Measurements from ENCODE around the gene SLC4A8.

Gene SLC4A8

DNA sequence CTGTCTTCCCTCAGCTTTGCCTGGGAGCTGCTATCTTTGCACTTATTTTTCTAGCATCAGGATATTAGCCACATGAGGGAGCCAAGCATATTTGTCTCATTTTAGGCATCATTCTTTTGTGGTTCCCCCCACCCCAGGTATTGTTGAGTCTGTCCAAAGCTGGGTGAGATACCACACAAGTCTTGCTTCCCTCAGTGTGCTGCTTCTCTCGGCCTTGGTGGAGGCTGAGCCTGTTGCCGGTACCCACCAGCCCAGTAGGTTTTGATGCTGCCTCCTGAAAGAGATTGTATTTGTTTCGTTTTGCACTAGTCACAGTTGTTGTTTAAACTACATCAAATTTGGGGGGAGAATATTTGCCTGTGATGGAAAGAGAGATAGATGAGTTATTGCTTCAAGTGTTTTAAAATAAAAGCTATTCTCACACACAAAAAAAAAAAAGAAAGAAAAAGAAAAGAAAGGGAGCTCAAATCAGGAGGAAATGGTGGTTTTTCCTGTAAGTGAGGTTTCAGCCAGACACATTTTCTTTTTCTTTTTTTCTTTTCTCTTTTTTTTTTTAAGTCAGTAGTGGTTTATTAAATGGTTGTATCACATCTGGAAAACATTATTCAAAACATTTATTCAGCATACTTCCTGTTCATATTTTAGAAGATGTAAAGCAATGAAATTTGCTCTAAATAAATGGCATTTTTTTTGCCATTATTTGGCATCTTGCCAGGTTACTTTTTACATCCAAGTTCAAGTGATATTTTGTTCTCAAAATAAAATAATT lies 58.5 kb downstream of the SLC4A8 start:
- H3K4me3 ChIP-seq (ENCODE audit: low read length): no peak overlapping the region
- 97% methylated on average over 3 of the region's 3 CpGs for WGBS
- H3K27ac ChIP-seq (ENCODE audit: low read depth, low read length): no peak overlapping the region
- H3K9me3 ChIP-seq (ENCODE audit: insufficient read depth, low read depth, low read length): no peaks in the 10 kb centered on the region
- H3K4me1 ChIP-seq (ENCODE audit: insufficient read depth, low read length): no peaks in the 10 kb centered on the region
- no peak overlapping the region for H3K9ac ChIP-seq (ENCODE audit: low read depth, low read length)
- H3K27me3 ChIP-seq (ENCODE audit: insufficient read depth, low read length): no peaks in the 10 kb centered on the region
- H3K36me3 ChIP-seq (ENCODE audit: insufficient read depth, low read length): no peaks in the 10 kb centered on the region

DNA sequence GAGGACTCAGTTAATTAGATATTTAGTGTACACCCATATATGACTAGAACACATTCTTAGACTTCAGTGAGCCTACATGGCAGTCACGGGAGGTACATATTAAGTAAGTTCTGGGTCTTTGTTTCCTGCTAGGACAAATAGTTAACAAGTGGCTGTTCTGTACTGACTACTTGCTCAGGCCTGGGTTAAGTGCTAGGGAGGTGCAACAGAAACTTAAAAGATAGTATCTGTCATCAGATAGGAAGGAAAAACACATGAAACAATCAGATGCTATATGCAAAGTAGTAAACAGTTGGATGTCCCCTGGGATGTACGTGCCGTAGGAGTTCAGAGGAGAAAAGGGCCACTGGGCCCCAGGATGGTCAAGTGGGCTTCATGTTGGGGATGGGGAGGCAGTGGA lies 59.5 kb downstream of the SLC4A8 start:
- no peaks in the 10 kb centered on the region for H3K27me3 ChIP-seq (ENCODE audit: insufficient read depth, low read length)
- no peak overlapping the region for H3K4me3 ChIP-seq (ENCODE audit: low read length)
- no peaks in the 10 kb centered on the region for H3K4me1 ChIP-seq (ENCODE audit: insufficient read depth, low read length)
- H3K27ac ChIP-seq (ENCODE audit: low read depth, low read length): no peak overlapping the region
- H3K9me3 ChIP-seq (ENCODE audit: insufficient read depth, low read depth, low read length): no peaks in the 10 kb centered on the region
- 92% methylated on average over 3 of the region's 3 CpGs for WGBS
- H3K36me3 ChIP-seq (ENCODE audit: insufficient read depth, low read length): no peaks in the 10 kb centered on the region
- H3K9ac ChIP-seq (ENCODE audit: low read depth, low read length): no peak overlapping the region

DNA sequence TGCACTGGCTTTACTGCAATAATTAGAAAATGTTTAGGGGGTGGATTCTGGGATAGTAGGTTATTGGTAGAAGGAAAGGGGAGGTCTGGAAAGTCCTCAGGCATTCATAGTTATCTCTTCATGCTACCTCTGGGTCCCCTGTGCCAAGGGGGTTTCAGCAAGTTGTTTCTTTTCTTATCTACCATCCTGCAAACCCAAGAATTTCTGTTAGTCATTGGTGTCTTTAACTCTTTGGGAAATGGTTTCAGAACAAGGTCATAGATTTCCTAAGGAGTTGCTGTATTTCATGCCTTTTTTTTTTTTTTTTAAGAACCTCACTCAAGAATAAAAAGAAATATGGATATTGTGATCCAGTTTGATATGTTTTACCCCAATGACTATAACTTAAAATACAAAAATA lies 63.6 kb downstream of the SLC4A8 start:
- no peaks in the 10 kb centered on the region for H3K36me3 ChIP-seq (ENCODE audit: insufficient read depth, low read length)
- no peak overlapping the region for H3K27ac ChIP-seq (ENCODE audit: low read depth, low read length)
- H3K27me3 ChIP-seq (ENCODE audit: insufficient read depth, low read length): no peaks in the 10 kb centered on the region
- H3K4me3 ChIP-seq (ENCODE audit: low read length): no peak overlapping the region
- no peaks in the 10 kb centered on the region for H3K4me1 ChIP-seq (ENCODE audit: insufficient read depth, low read length)
- H3K9me3 ChIP-seq (ENCODE audit: insufficient read depth, low read depth, low read length): no peaks in the 10 kb centered on the region
- no peak overlapping the region for H3K9ac ChIP-seq (ENCODE audit: low read depth, low read length)

DNA sequence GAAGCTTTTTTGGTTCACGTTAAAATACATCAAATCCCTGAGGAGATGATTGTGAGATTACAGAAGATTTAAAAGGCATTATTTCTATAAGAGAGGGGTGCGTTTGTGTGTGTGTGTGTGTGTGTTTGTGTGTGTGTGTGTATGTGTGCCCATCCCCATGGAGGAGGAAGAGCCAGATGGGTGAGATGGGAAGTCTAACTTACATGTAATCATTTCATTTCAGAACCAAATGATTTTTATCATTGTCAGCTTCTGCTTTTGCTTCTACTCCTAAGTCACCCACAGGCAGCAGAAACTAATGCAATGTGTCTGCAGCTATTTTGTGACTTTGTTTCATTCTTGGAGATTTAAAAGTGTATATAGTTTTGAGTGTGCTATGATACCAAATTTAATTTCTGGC lies 68.7 kb downstream of the SLC4A8 start:
- Histone ChIP-seq H3K9ac (ENCODE audit: low read depth, low read length) (no peak overlapping the region), H3K27me3 (ENCODE audit: insufficient read depth, low read length) (no peaks in the 10 kb centered on the region), H3K4me1 (ENCODE audit: insufficient read depth, low read length) (no peaks in the 10 kb centered on the region), H3K9me3 (ENCODE audit: insufficient read depth, low read depth, low read length) (no peaks in the 10 kb centered on the region), H3K4me3 (ENCODE audit: low read length) (no peak overlapping the region), H3K27ac (ENCODE audit: low read depth, low read length) (no peak overlapping the region), H3K36me3 (ENCODE audit: insufficient read depth, low read length) (peaks cover 3% of the 10 kb centered on the region; the same call in 1 of the 2 replicates)
- 97% methylated on average over 2 of the region's 2 CpGs for WGBS

DNA sequence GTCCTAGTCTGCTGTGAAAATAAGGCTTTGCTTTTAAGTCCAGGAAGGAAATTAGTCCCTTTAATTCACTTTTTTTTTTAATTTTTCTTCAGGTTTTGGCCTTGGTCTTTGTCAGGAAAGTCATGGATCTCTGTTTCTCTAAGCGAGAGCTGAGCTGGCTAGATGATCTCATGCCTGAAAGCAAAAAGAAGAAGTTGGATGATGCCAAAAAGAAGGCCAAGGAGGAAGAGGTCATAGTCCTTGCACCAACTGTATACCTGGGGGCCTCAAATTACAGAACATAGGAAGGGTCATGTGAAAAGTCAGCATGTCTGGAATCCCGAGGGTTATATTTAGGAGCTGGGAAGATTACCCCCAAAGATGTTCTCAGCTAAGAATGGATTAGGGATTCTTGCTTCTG lies 72.3 kb downstream of the SLC4A8 start:
- H3K36me3 ChIP-seq (ENCODE audit: insufficient read depth, low read length): peaks cover 3% of the 10 kb centered on the region; the same call in 1 of the 2 replicates
- H3K9ac ChIP-seq (ENCODE audit: low read depth, low read length): no peak overlapping the region
- no peak overlapping the region for H3K27ac ChIP-seq (ENCODE audit: low read depth, low read length)
- 95% methylated on average over 2 of the region's 2 CpGs for WGBS
- no peak overlapping the region for H3K4me3 ChIP-seq (ENCODE audit: low read length)
- H3K4me1 ChIP-seq (ENCODE audit: insufficient read depth, low read length): no peaks in the 10 kb centered on the region
- H3K27me3 ChIP-seq (ENCODE audit: insufficient read depth, low read length): no peaks in the 10 kb centered on the region
- no peaks in the 10 kb centered on the region for H3K9me3 ChIP-seq (ENCODE audit: insufficient read depth, low read depth, low read length)

DNA sequence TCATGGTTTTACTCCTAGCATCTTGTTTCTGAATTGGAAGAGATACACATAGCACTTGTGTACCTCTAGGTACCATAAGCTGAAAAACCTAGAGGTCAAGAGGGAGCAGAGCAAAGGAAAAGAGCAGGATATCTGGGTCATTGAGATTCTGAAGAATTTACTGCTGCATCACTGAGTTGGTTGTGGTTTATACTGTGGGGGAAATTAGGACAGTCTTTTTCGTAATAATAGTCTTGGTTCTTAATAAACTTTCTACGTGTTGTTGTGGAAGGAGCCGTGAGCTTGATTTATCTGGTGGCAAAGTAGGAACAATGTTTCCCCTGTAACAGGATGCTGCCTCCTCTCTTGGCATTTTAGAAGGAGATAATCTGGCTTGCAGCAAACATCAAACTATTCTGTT lies 80.2 kb downstream of the SLC4A8 start:
- peaks cover 3% of the 10 kb centered on the region; the same call in 1 of the 2 replicates for H3K36me3 ChIP-seq (ENCODE audit: insufficient read depth, low read length)
- 89% methylated on average over 3 of the region's 3 CpGs for WGBS
- H3K9me3 ChIP-seq (ENCODE audit: insufficient read depth, low read depth, low read length): no peaks in the 10 kb centered on the region
- H3K4me1 ChIP-seq (ENCODE audit: insufficient read depth, low read length): no peaks in the 10 kb centered on the region
- no peak overlapping the region for H3K9ac ChIP-seq (ENCODE audit: low read depth, low read length)
- H3K27ac ChIP-seq (ENCODE audit: low read depth, low read length): no peak overlapping the region
- no peaks in the 10 kb centered on the region for H3K27me3 ChIP-seq (ENCODE audit: insufficient read depth, low read length)
- H3K4me3 ChIP-seq (ENCODE audit: low read length): no peak overlapping the region

DNA sequence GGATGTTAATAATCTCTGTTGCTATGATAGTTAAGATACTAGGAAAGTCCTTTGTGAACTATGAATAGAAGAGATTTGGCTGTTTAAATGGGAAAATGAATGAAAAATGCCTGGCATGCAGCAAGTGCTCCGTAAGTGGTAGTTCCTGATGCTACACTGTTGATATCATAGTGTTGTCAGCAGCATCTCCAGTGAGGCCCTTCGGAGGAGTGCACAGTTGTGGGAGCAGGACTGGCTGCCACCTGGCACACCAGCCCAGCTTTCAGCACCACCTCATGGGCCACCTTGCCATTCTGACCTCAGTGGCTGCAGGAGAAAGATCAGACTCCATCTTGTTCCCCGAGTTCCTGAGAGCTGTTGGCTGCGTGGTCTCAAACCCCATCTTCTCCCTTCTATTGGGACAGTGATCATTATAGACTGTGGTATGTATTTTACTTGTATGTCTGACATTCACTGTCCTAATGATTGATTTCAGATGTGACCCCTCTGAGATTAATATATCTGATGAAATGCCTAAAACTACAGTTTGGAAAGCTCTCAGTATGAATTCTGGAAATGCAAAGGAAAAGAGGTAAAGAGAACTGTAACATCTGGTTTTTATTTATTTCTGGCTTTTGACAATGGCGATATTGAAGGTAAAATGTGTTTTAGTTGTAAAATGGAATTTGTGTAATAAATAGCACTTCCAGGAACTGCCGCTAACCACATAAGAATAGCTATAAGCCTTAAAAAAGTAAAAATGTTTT lies 80.9 kb downstream of the SLC4A8 start:
- peaks cover 3% of the 10 kb centered on the region; the same call in 1 of the 2 replicates for H3K36me3 ChIP-seq (ENCODE audit: insufficient read depth, low read length)
- no peaks in the 10 kb centered on the region for H3K27me3 ChIP-seq (ENCODE audit: insufficient read depth, low read length)
- 94% methylated on average over 6 of the region's 6 CpGs for WGBS
- no peak overlapping the region for H3K27ac ChIP-seq (ENCODE audit: low read depth, low read length)
- H3K4me3 ChIP-seq (ENCODE audit: low read length): no peak overlapping the region
- no peaks in the 10 kb centered on the region for H3K9me3 ChIP-seq (ENCODE audit: insufficient read depth, low read depth, low read length)
- no peaks in the 10 kb centered on the region for H3K4me1 ChIP-seq (ENCODE audit: insufficient read depth, low read length)
- H3K9ac ChIP-seq (ENCODE audit: low read depth, low read length): no peak overlapping the region

DNA sequence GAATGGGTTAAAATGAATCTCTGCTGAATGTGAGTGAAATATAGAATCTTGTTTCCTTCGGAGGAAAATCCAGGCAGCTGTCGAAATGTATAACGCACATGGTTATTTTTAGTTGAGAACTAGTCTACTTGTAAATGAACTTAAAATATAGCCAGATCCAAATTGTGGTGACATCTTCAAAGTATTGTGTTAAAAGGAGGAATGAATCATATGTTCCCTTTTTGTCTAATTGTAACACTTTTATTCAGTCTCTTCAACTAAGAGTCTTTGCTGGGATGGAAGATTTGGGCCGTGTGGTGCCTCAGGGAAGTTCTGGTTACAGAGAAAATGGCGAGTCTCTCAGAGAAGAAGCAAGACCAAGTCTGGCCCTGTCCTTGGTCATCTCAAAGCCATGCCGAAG lies 82.5 kb downstream of the SLC4A8 start:
- WGBS: 91% methylated on average over 6 of the region's 6 CpGs
- no peaks in the 10 kb centered on the region for H3K4me1 ChIP-seq (ENCODE audit: insufficient read depth, low read length)
- no peaks in the 10 kb centered on the region for H3K27me3 ChIP-seq (ENCODE audit: insufficient read depth, low read length)
- H3K27ac ChIP-seq (ENCODE audit: low read depth, low read length): no peak overlapping the region
- no peak overlapping the region for H3K4me3 ChIP-seq (ENCODE audit: low read length)
- H3K36me3 ChIP-seq (ENCODE audit: insufficient read depth, low read length): peaks cover 7% of the 10 kb centered on the region
- no peak overlapping the region for H3K9ac ChIP-seq (ENCODE audit: low read depth, low read length)
- H3K9me3 ChIP-seq (ENCODE audit: insufficient read depth, low read depth, low read length): no peaks in the 10 kb centered on the region

DNA sequence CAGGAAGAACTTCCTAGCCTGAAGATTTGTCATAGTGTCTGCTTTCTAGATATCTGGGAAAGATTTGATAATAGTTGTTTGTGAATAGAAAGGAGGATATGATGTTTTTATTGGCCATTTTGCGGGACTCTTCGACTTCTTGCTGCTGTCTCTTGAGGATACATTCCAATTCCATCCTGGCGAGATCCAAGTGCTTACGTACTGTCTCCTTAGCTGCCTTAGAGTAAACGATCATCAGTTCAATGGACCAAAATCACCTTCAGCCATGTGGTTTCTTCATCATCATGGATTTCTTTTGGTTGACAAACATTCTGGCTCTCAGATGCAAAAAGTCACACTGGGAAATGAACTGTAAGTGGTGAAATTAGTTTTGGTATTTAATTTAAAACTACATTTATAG lies 83.7 kb downstream of the SLC4A8 start:
- WGBS: 95% methylated on average over 5 of the region's 5 CpGs
- no peaks in the 10 kb centered on the region for H3K27me3 ChIP-seq (ENCODE audit: insufficient read depth, low read length)
- H3K4me3 ChIP-seq (ENCODE audit: low read length): no peak overlapping the region
- no peak overlapping the region for H3K9ac ChIP-seq (ENCODE audit: low read depth, low read length)
- H3K9me3 ChIP-seq (ENCODE audit: insufficient read depth, low read depth, low read length): no peaks in the 10 kb centered on the region
- no peak overlapping the region for H3K27ac ChIP-seq (ENCODE audit: low read depth, low read length)
- no peaks in the 10 kb centered on the region for H3K4me1 ChIP-seq (ENCODE audit: insufficient read depth, low read length)
- H3K36me3 ChIP-seq (ENCODE audit: insufficient read depth, low read length): peaks cover 7% of the 10 kb centered on the region

DNA sequence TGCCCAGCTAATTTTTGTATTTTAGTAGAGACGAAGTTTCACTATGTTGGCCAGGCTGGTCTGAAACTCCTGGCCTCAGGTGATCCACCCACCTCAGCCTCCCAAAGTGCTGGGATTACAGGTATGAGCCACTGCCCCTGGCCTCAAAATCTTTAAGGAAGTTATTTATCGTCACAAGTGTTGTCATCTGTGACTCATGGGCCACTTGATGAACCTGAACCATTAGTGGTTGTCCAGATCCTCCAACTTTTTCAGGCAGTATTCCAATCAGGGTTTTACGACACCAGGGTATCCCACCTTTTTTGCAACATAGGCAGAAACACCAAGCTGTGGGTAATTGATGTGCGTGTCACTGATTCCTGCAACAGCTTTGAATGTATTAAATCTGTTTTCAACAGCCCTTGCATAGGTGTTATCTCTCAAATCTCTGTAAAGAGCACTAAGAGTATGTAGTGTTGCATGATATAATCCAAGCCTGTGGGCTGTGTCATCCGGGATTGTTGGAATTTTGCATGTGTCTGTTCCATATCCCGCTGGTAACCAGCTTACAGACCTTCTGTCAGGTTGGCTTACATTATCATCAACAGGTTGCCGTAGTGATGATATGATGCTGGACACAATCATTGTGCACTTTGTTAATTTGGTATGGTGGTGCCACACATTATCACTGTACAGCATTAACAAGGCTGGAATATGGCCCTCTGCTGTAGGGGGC lies 87.1 kb downstream of the SLC4A8 start:
- Histone ChIP-seq H3K9me3 (ENCODE audit: insufficient read depth, low read depth, low read length) (no peaks in the 10 kb centered on the region), H3K27ac (ENCODE audit: low read depth, low read length) (no peak overlapping the region), H3K9ac (ENCODE audit: low read depth, low read length) (no peak overlapping the region), H3K36me3 (ENCODE audit: insufficient read depth, low read length) (peaks cover 7% of the 10 kb centered on the region), H3K27me3 (ENCODE audit: insufficient read depth, low read length) (no peaks in the 10 kb centered on the region), H3K4me1 (ENCODE audit: insufficient read depth, low read length) (no peaks in the 10 kb centered on the region), H3K4me3 (ENCODE audit: low read length) (no peak overlapping the region)
- WGBS: 95% methylated on average over 7 of the region's 7 CpGs

DNA sequence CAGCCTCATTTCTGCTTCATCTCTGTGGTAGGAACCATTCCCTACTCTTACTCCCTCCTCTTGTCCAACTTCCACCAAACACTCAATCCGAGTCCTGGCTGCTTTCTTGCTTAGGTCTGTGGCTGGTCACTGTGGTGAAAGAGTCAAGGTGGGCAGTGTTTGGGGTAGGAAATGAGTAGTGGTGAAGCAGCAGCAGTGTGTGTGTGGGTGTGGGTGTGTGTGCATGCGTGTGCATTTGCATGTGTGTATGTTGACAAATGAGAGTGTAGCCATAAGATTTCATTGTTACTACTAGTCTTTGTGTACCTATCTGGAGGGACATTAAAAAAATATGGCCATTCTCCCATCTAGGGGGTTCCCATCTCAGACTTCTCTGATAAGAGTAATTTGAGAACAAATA lies 87.8 kb downstream of the SLC4A8 start:
- H3K4me3 ChIP-seq (ENCODE audit: low read length): no peak overlapping the region
- H3K9me3 ChIP-seq (ENCODE audit: insufficient read depth, low read depth, low read length): no peaks in the 10 kb centered on the region
- H3K4me1 ChIP-seq (ENCODE audit: insufficient read depth, low read length): no peaks in the 10 kb centered on the region
- H3K36me3 ChIP-seq (ENCODE audit: insufficient read depth, low read length): peaks cover 5% of the 10 kb centered on the region
- H3K27ac ChIP-seq (ENCODE audit: low read depth, low read length): no peak overlapping the region
- no peaks in the 10 kb centered on the region for H3K27me3 ChIP-seq (ENCODE audit: insufficient read depth, low read length)
- WGBS: 92% methylated on average over 2 of the region's 2 CpGs
- H3K9ac ChIP-seq (ENCODE audit: low read depth, low read length): no peak overlapping the region
